ENCODE measurements around the gene TCEA2.

- TF ChIP-seq BHLHE40 (IDR thresholded peaks at IDR 0.05; ENCODE audit: borderline replicate concordance): no peak
- TF ChIP-seq ELF4 (IDR thresholded peaks at IDR 0.05): no peak
These were observed 38.1 kb downstream of the TCEA2 start for GRCh38 chr20:64100946-64101688.

Measured in HEK293T (cell line).